GM12892 (cell line): ENCODE data around the gene BRD7.

Experiments
- POLR2A ChIP-seq: IDR thresholded peaks from 2 replicates; pipeline ENCODE4 v1.6.1; 2011; ENCODE audit warnings: low read depth, low read length, control low read depth
- POLR2AphosphoS5 ChIP-seq: IDR thresholded peaks from 2 replicates; pipeline ENCODE4 v1.6.1; 2011; ENCODE audit warnings: low read depth, low read length, control low read depth

DNA sequence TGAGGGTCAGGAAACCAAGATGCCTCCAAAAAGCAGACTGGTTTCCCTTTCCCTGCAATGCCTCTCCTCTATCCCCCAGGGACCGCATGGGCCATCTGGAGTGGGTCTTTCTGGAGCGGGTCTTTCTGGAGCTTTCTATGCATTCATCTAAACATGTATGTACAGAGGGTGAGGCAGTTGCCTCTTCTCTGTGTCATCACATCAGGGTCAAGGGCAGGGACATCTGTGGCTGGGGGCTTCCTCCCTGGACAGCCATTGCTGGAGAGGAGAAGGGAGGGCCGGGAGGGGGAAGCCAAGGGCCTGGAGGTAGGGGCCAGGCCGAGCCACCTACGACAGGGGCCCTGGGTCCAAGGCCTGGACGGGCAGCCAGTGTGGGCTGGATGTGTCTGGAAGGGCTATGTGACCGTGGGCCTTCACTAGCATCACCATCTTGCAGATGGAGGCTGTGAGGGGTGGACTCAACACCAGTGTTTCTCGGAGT, 101.6 kb downstream of the BRD7 start:
- TF ChIP-seq POLR2A (no peak), POLR2AphosphoS5 (no peak)
